Breast epithelium (tissue), 4 donors: ENCODE results near the gene ODAD2. TPM values are rescaled to one million over a fixed set of nuclear protein-coding genes. Genes with fewer than 3 reads are reported as not detected.

Source experiments
- DNase-seq, 2 donors: peaks; one replicate each; pipeline ENCODE4 v3.0.0-alpha.2; 2019; ENCODE audit warnings: low spot score in 2 of 2
- H3K27ac ChIP-seq, 2 donors: fragments of 200-600 bp; sonication (generic) in 1 of 2; one replicate each; pipeline ENCODE4 v1.5.1; 2016 to 2019; ENCODE audit warnings: mild to moderate bottlenecking in 1 of 2
- H3K27me3 ChIP-seq, 2 donors: fragments of 200-600 bp; sonication (generic) in 1 of 2; one replicate each; pipeline versions ENCODE4 v1.5.1 to v1.6.0; 2017 to 2019; ENCODE audit warnings: control low read depth in 1 of 2, mild to moderate bottlenecking in 1 of 2
- H3K36me3 ChIP-seq: fragments of 200-600 bp; one replicate; pipeline ENCODE4 v1.5.1; 2019
- H3K4me1 ChIP-seq, 2 donors: fragments of 200-600 bp; sonication (generic); one replicate each; pipeline ENCODE4 v1.5.1; 2016 to 2019; ENCODE audit warnings: control low read depth in 1 of 2
- H3K4me3 ChIP-seq, 3 donors: fragments of 200-600 bp; sonication (generic); 1 replicate in 2 of 3; 2 replicates in 1 of 3; pipeline ENCODE4 v1.5.1; 2016 to 2019; ENCODE audit warnings: mild to moderate bottlenecking in 3 of 3, moderate library complexity in 2 of 3
- H3K9me3 ChIP-seq, 2 donors: fragments of 200-600 bp; sonication (generic) in 1 of 2; one replicate each; pipeline ENCODE4 v1.5.1; 2016 to 2019; ENCODE audit warnings: control low read depth in 1 of 2
- CTCF ChIP-seq, 3 donors: fragments of 450-650 bp; IDR thresholded peaks; one replicate each; pipeline ENCODE4 v1.5.1; 2016 to 2017; ENCODE audit warnings: antibody characterized with exemption in 3 of 3, mild to moderate bottlenecking in 3 of 3, moderate library complexity in 3 of 3
- POLR2A ChIP-seq: fragments of 450-650 bp; IDR thresholded peaks from one replicate; pipeline ENCODE4 v1.6.1; 2016; ENCODE audit warnings: antibody characterized with exemption, mild to moderate bottlenecking, moderate library complexity
- POLR2AphosphoS5 ChIP-seq, 3 donors: sonication (generic); formaldehyde crosslinking; IDR thresholded peaks; one replicate each; pipeline ENCODE4 v1.6.1; 2017; ENCODE audit warnings: antibody characterized with exemption in 3 of 3
- intact Hi-C: fragments of 100-400 bp; cut with DNase I; formaldehyde crosslinking; loops from one replicate; pipeline ENCODE4 v1.15.1; 2023; ENCODE audit warnings: low total_unique reads
- total RNA-seq, 3 donors: library from RNA; depleted of rRNA; stranded (reverse); fragments of >200 nt; gene quantifications; one replicate each; pipeline ENCODE4 v1.1.0, GENCODE V29; 2016

Gene ODAD2
- total RNA-seq: under 1 TPM in 2 of 3 donors, not detected in 1; 0.29 to 0.33 TPM

- Histone ChIP-seq H3K27me3 (peaks cover 0 to 12% of the 10 kb centered on the region in 2 donors), H3K27ac (peak within 1 kb of the TSS in 1 of 2 donors; percentile 28), H3K36me3 (no peaks in the 10 kb centered on the region), H3K9me3 (no peaks in the 10 kb centered on the region), H3K4me1 (no peaks in the 10 kb centered on the region), H3K4me3 (peak within 1 kb of the TSS; percentile 56 to 78 (median 62))
- no peak for DNase-seq
- TF ChIP-seq POLR2AphosphoS5 (IDR thresholded peaks at IDR 0.05): no peak
- no peak for TF ChIP-seq POLR2A
- no peak for TF ChIP-seq CTCF (IDR thresholded peaks at IDR 0.05)
- intact Hi-C loops: no loop called here
Measured at GRCh38 chr10:27998954-27999275, at the start of gene ODAD2. TSS of gene ODAD2 (minus strand) at chr10:27999079. CDS start at chr10:27995142, 3,937 bp downstream.

- no peaks in the 10 kb centered on the region for H3K27me3 ChIP-seq
- H3K9me3 ChIP-seq: no peaks in the 10 kb centered on the region
- no peak overlapping the region for H3K27ac ChIP-seq
- TF ChIP-seq CTCF (IDR thresholded peaks at IDR 0.05) (no peak), POLR2AphosphoS5 (IDR thresholded peaks at IDR 0.05) (no peak), POLR2A (no peak)
- no peak overlapping the region for H3K4me3 ChIP-seq
- DNase-seq: no peak
- H3K4me1 ChIP-seq: no peaks in the 10 kb centered on the region
- H3K36me3 ChIP-seq: no peaks in the 10 kb centered on the region
- intact Hi-C loops: no loop called here
Measured at GRCh38 chr10:28047061-28047460, 48.2 kb upstream of the ODAD2 start.

- H3K9me3 ChIP-seq: no peaks in the 10 kb centered on the region
- no peaks in the 10 kb centered on the region for H3K4me1 ChIP-seq
- DNase-seq: no peak
- no peaks in the 10 kb centered on the region for H3K27me3 ChIP-seq
- no peaks in the 10 kb centered on the region for H3K36me3 ChIP-seq
- intact Hi-C loops: no loop called here
- no peak overlapping the region for H3K27ac ChIP-seq
- H3K4me3 ChIP-seq: no peak overlapping the region
- TF ChIP-seq POLR2A: no peak
- no peak for TF ChIP-seq CTCF (IDR thresholded peaks at IDR 0.05)
- TF ChIP-seq POLR2AphosphoS5 (IDR thresholded peaks at IDR 0.05): no peak
Measured at GRCh38 chr10:28046579-28046978, 47.7 kb upstream of the ODAD2 start.

GRCh38 chr10:28043941-28044340 is 45.1 kb upstream of the ODAD2 start:
- intact Hi-C loops: no loop called here
- Histone ChIP-seq H3K9me3 (no peaks in the 10 kb centered on the region), H3K27ac (no peak overlapping the region), H3K4me3 (no peak overlapping the region), H3K4me1 (no peaks in the 10 kb centered on the region), H3K27me3 (no peaks in the 10 kb centered on the region), H3K36me3 (no peaks in the 10 kb centered on the region)
- no peak for TF ChIP-seq POLR2AphosphoS5 (IDR thresholded peaks at IDR 0.05)
- TF ChIP-seq POLR2A: no peak
- no peak for TF ChIP-seq CTCF (IDR thresholded peaks at IDR 0.05)
- no peak for DNase-seq

- Histone ChIP-seq H3K9me3 (peaks cover 0 to 12% of the 10 kb centered on the region in 2 donors), H3K27ac (no peak overlapping the region), H3K4me3 (no peak overlapping the region), H3K4me1 (no peaks in the 10 kb centered on the region), H3K36me3 (no peaks in the 10 kb centered on the region), H3K27me3 (no peaks in the 10 kb centered on the region)
- DNase-seq: no peak
- no peak for TF ChIP-seq POLR2AphosphoS5 (IDR thresholded peaks at IDR 0.05)
- no peak for TF ChIP-seq CTCF (IDR thresholded peaks at IDR 0.05)
- no peak for TF ChIP-seq POLR2A
- intact Hi-C loops: no loop called here
Measured at GRCh38 chr10:28036587-28036986, 37.7 kb upstream of the ODAD2 start.
